Measurements from ENCODE around the gene CBLN3.

- TF ChIP-seq CTCF (IDR thresholded peaks at IDR 0.05) (no peak), ELF4 (CRISPR knock-in tag; IDR thresholded peaks at IDR 0.05; ENCODE audit: low read depth) (no peak), ERG (CRISPR knock-in tag; IDR thresholded peaks at IDR 0.05) (no peak), HMGXB4 (CRISPR knock-in tag; IDR thresholded peaks at IDR 0.05) (no peak), USF1 (CRISPR knock-in tag; IDR thresholded peaks at IDR 0.05) (no peak), GRHL2 (CRISPR knock-in tag; IDR thresholded peaks at IDR 0.05; ENCODE audit: insufficient replicate concordance, severe bottlenecking) (no peak), TCF7 (CRISPR knock-in tag; IDR thresholded peaks at IDR 0.05; ENCODE audit: low read depth) (no peak), FOXP4 (CRISPR knock-in tag; IDR thresholded peaks at IDR 0.05) (no peak), OVOL2 (CRISPR knock-in tag; IDR thresholded peaks at IDR 0.05; ENCODE audit: borderline replicate concordance) (no peak), NFE2L1 (CRISPR knock-in tag; IDR thresholded peaks at IDR 0.05) (no peak), CBFB (CRISPR knock-in tag; IDR thresholded peaks at IDR 0.05; ENCODE audit: low read depth) (no peak)
Observed at GRCh38 chr14:24416932-24417619, 12.4 kb downstream of the CBLN3 start.
